22Rv1 (cell line): ENCODE results near the gene P3H3.

ENCODE experiments used
- H3K27ac ChIP-seq: fragments of 450-650 bp; 2 replicates; pipeline ENCODE4 v1.5.1; 2017
- ZFX ChIP-seq: fragments of 450-650 bp; IDR thresholded peaks from 2 replicates; pipeline ENCODE4 v1.6.1; 2017; ENCODE audit warnings: antibody characterized with exemption, borderline replicate concordance
- TF ChIP-seq, protein P1 (sequence below): fragments of 450-650 bp; IDR thresholded peaks from 2 replicates; pipeline ENCODE4 v1.5.1; 2017; ENCODE audit warnings: mild to moderate bottlenecking

P3H3 gene

DNA sequence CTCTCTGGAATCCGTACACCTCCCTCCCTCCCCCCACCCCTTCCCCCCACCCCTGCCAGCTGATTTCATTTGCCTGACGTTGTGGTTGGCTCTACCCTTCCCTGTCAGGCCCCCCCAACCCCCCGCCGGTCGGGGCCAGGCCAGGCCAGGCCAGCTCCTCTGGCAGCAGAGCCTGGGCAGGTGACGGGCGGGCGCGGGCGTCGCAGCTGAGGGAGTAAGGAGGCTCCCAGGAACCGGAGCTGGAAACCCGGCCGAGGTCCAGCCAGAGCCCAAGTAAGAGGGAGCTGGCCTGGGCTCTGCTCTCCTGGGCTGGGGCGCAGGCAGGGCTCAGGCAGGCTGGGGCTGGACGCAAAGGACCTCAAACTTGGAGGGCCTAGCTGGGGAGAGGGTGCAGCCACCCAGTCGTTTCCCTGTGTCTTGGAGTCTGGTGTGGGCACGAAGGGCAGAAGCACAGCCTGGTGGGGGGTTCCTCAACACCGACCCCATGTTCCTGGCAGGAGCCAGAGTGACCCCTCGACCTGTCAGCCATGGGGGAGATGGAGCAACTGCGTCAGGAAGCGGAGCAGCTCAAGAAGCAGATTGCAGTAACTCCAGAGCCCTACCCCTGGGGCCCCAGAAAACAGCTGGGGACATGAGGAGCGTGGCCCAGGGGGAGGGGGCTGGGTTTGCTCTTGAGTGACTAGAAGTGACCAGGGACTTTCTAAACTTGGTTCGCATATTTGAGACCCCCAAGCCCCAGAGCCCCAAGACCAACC is 12.7 kb downstream of the P3H3 start, which contains the start of gene GNB3:
GNB3 (plus strand) TSS at position 165 of the 755 bp plus-strand sequence; CDS start at position 528, 363 bp downstream.
- TF ChIP-seq, protein P1, sequence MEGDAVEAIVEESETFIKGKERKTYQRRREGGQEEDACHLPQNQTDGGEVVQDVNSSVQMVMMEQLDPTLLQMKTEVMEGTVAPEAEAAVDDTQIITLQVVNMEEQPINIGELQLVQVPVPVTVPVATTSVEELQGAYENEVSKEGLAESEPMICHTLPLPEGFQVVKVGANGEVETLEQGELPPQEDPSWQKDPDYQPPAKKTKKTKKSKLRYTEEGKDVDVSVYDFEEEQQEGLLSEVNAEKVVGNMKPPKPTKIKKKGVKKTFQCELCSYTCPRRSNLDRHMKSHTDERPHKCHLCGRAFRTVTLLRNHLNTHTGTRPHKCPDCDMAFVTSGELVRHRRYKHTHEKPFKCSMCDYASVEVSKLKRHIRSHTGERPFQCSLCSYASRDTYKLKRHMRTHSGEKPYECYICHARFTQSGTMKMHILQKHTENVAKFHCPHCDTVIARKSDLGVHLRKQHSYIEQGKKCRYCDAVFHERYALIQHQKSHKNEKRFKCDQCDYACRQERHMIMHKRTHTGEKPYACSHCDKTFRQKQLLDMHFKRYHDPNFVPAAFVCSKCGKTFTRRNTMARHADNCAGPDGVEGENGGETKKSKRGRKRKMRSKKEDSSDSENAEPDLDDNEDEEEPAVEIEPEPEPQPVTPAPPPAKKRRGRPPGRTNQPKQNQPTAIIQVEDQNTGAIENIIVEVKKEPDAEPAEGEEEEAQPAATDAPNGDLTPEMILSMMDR: no peak
- TF ChIP-seq ZFX: no peak
- H3K27ac ChIP-seq: peak within 1 kb of the TSS; percentile 32; the same call in 1 of the 2 replicates

DNA sequence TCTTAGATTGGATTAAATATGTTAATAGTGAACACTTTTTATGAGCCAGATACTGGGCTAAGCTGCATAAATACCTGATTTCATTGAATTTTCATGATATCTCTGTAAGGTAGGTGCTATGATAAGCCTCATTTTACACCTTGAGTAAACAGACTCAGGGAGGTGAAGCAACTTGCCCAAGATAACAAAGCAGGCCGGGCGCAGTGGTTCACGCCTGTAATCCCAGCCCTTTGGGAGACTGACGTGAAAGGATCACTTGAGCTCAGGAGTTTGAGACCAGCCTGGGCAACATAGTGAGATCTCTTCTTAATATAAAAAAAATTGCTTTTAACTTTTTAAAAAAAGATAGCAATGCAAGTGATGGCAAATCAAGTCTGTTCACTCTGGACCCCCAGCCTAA is 13.9 kb downstream of the P3H3 start:
- H3K27ac ChIP-seq: peak overlapping the region; percentile 32; the same call in 1 of the 2 replicates
- no peak for TF ChIP-seq ZFX
- TF ChIP-seq, protein P1: no peak

DNA sequence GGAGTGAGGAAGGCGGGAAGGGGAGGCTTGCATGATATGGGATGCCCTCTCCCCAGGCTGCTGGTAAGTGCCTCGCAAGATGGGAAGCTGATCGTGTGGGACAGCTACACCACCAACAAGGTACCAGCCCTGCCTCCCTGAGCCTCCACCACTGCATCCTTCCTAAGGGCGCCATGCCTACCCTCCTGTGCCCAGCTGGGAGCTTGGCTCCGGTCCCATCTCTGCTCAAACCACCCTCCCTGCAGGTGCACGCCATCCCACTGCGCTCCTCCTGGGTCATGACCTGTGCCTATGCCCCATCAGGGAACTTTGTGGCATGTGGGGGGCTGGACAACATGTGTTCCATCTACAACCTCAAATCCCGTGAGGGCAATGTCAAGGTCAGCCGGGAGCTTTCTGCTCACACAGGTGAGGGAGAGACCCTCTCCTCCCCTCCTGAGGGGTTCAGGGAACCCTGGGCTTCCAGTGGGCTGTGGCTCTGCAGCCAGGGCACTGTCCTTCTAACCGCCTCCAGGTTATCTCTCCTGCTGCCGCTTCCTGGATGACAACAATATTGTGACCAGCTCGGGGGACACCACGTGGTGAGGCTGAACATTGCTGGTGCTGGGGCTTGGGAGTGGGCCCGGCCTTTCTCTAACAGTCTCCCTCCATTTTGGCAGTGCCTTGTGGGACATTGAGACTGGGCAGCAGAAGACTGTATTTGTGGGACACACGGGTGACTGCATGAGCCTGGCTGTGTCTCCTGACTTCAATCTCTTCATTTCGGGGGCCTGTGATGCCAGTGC is 15.1 kb downstream of the P3H3 start:
- TF ChIP-seq ZFX: no peak
- TF ChIP-seq, protein P1: no peak
- H3K27ac ChIP-seq: no peak overlapping the region

DNA sequence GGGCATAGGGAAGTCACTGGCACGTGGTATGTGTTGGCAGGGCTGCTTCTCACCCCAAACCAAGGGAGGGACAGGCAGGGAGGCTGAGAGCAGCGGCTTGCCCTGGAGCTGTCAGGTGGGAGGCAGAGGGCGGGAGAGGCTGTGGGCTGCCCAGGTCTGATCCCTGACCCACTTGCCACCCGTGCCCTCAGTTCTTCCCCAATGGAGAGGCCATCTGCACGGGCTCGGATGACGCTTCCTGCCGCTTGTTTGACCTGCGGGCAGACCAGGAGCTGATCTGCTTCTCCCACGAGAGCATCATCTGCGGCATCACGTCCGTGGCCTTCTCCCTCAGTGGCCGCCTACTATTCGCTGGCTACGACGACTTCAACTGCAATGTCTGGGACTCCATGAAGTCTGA is 17.2 kb downstream of the P3H3 start:
- no peak for TF ChIP-seq ZFX
- TF ChIP-seq, protein P1: no peak
- no peak overlapping the region for H3K27ac ChIP-seq

DNA sequence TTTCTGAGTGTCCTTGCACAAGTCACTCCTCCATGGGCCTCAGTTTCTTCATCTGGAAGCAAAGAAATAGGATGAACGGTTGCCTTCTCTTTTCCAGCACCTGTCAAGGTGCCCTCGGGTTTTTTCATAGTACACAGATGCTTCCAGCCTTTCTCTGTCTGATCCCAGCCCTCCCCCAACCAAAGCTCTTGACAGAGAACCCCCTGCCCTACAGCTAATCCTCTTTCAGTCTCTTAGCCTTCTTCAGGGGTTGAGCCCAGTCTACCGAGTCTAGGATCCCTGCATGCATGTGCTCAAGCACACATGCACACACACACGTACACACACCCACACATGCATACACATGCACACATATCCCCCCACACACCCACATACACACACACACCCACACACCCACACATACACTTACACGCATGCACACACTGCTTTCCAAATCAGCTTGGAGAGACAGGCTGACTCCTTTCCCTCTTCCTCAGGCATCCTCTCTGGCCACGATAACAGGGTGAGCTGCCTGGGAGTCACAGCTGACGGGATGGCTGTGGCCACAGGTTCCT is 18.2 kb downstream of the P3H3 start:
- H3K27ac ChIP-seq: peak overlapping the region; percentile 99
- TF ChIP-seq, protein P1: no peak
- no peak for TF ChIP-seq ZFX

DNA sequence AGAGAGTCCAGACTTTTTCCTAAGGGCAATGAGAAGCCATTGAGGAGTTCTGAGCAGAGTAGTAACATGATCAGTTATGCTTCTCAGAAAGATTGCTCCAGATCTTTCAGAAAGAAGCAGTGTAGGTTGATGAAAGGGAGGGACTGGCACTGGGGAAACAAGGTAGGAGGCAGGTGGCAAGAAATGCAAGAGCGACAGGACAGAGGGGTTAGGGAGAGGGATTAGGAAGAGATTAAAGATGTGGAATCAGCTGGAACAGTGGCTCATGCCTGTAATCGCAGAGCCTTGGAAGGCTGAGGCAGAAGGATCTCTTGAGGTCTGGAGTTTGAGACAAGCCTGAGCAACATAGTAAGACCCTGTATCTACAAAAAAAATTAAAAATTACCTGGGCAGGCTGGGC is 19.5 kb downstream of the P3H3 start:
- TF ChIP-seq, protein P1: no peak
- no peak for TF ChIP-seq ZFX
- H3K27ac ChIP-seq: peak overlapping the region; percentile 99
